Stomach (tissue), 9 donors: ENCODE data around the gene CEP350. TPM values are rescaled to one million over a fixed set of nuclear protein-coding genes. Genes with fewer than 3 reads are reported as not detected.

Experiments used
- DNase-seq, 2 donors: peaks; one replicate each; pipeline versions ENCODE4 v3.0.0 to v3.0.0-alpha.2; 2013 to 2019
- H3K27ac ChIP-seq, 5 donors: fragments of 200-600 bp in 4 of 5; sonication (generic) in 4 of 5; one replicate each; pipeline ENCODE4 v1.5.1; 2013 to 2019; ENCODE audit warnings: mild to moderate bottlenecking in 1 of 5, moderate library complexity in 1 of 5
- H3K27me3 ChIP-seq, 3 donors: fragments of 200-600 bp; sonication (generic); one replicate each; pipeline ENCODE4 v1.5.1; 2017 to 2019; ENCODE audit warnings: mixed run types in 1 of 3
- H3K36me3 ChIP-seq, 4 donors: fragments of 200-600 bp; sonication (generic); 1 replicate in 3 of 4; 2 replicates in 1 of 4; pipeline ENCODE4 v1.5.1; 2016 to 2019
- H3K4me1 ChIP-seq, 4 donors: fragments of 200-600 bp; sonication (generic); one replicate each; pipeline ENCODE4 v1.5.1; 2016 to 2019
- H3K4me3 ChIP-seq, 4 donors: fragments of 200-600 bp; sonication (generic) in 3 of 4; one replicate each; pipeline ENCODE4 v1.5.1; 2016 to 2019; ENCODE audit warnings: mild to moderate bottlenecking in 1 of 4
- H3K9me3 ChIP-seq, 4 donors: fragments of 200-600 bp; sonication (generic); one replicate each; pipeline ENCODE4 v1.5.1; 2016 to 2019
- EP300 ChIP-seq: sonication (generic); formaldehyde crosslinking; IDR thresholded peaks from one replicate; pipeline ENCODE4 v1.6.1; 2017; ENCODE audit warnings: antibody characterized with exemption
- POLR2A ChIP-seq, 4 donors: fragments of 450-650 bp; IDR thresholded peaks; one replicate each; pipeline ENCODE4 v1.6.1; 2016; ENCODE audit warnings: antibody characterized with exemption in 4 of 4, control low read depth in 2 of 4, mild to moderate bottlenecking in 1 of 4, moderate library complexity in 1 of 4
- POLR2AphosphoS5 ChIP-seq, 3 donors: sonication (generic); formaldehyde crosslinking; IDR thresholded peaks; one replicate each; pipeline ENCODE4 v1.6.1; 2016; ENCODE audit warnings: antibody characterized with exemption in 3 of 3
- WGBS, 5 donors: extraction: QIAGEN DNeasy Blood & Tissue Kit in 3 of 5; methylation state at CpG; one replicate each; pipeline versions ENCODE4 v1.1.5 to v1.1.7; 2013 to 2018; 5-methylcytosine and 5-hydroxymethylcytosine counted together
- intact Hi-C: fragments of 100-400 bp; cut with DNase I; formaldehyde crosslinking; loops from one replicate; pipeline ENCODE4 v1.15.1; 2023; ENCODE audit warnings: low total_unique reads
- polyA plus RNA-seq, 3 donors: library from polyadenylated mRNA; stranded (reverse); fragments of 200-250 nt; gene quantifications; one replicate each; pipeline ENCODE4 v1.2.3, GENCODE V29; 2013
- total RNA-seq, 5 donors: library from RNA; depleted of rRNA; stranded (reverse); fragments of >200 nt; gene quantifications; one replicate each; pipeline versions ENCODE4 v1.1.0 to v1.2.3, GENCODE V29; 2014 to 2016
- TF ChIP-seq, protein P1 (sequence below), 7 experiments: fragments of 450-650 bp in 4 of 7; fragments of 200-600 bp in 3 of 7; sonication (generic) in 3 of 7; IDR thresholded peaks; one replicate each; pipeline ENCODE4 v1.5.1; 2016 to 2019; ENCODE audit warnings: antibody characterized with exemption in 7 of 7, control low read depth in 2 of 7, mild to moderate bottlenecking in 1 of 7
- donor health status: healthy with polysubstance abuse.
- donor health status: Bipolar disorder and iron deficiency.
- donor health status: healthy.

CEP350 gene
- total and polyA plus RNA-seq, 8 donors = 2.4 to 150 (median 67.8) TPM

DNA sequence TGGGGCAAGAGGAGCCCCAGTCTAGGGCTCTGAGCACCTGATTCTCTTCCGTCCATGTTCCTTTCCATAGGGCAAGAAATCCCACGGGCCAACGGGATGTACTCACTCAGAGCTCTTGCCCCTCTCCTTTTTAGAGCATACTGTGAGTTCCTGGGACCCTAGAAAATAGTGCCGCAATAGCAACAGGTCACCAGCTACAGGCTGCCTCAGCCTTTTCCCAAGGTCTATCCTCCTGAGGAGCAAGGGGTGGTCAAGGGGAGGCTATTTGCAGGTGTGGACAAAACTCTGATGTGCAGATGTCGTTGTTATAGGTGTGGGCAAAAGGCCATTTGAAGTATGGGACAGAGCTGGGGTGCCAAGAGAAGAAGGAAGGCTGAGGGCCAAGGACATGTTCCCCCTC, 198.4 kb downstream of the CEP350 start:
- H3K4me3 ChIP-seq = no peak overlapping the region
- no peaks in the 10 kb centered on the region for H3K9me3 ChIP-seq
- H3K27ac ChIP-seq = no peak overlapping the region
- no peak for DNase-seq
- TF ChIP-seq, protein P1, sequence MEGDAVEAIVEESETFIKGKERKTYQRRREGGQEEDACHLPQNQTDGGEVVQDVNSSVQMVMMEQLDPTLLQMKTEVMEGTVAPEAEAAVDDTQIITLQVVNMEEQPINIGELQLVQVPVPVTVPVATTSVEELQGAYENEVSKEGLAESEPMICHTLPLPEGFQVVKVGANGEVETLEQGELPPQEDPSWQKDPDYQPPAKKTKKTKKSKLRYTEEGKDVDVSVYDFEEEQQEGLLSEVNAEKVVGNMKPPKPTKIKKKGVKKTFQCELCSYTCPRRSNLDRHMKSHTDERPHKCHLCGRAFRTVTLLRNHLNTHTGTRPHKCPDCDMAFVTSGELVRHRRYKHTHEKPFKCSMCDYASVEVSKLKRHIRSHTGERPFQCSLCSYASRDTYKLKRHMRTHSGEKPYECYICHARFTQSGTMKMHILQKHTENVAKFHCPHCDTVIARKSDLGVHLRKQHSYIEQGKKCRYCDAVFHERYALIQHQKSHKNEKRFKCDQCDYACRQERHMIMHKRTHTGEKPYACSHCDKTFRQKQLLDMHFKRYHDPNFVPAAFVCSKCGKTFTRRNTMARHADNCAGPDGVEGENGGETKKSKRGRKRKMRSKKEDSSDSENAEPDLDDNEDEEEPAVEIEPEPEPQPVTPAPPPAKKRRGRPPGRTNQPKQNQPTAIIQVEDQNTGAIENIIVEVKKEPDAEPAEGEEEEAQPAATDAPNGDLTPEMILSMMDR (IDR thresholded peaks at IDR 0.05) = no peak
- no peak for TF ChIP-seq EP300
- TF ChIP-seq POLR2AphosphoS5 (IDR thresholded peaks at IDR 0.05) = no peak
- TF ChIP-seq POLR2A (IDR thresholded peaks at IDR 0.05) = no peak
- intact Hi-C loops = no loop called here
- no peaks in the 10 kb centered on the region for H3K27me3 ChIP-seq
- peaks cover 22 to 43% (median 36%) of the 10 kb centered on the region in 4 donors for H3K4me1 ChIP-seq
- WGBS, 5 donors = 90 to 98% (median 92%) methylated on average over 5 of the region's 5 CpGs
- no peaks in the 10 kb centered on the region for H3K36me3 ChIP-seq

DNA sequence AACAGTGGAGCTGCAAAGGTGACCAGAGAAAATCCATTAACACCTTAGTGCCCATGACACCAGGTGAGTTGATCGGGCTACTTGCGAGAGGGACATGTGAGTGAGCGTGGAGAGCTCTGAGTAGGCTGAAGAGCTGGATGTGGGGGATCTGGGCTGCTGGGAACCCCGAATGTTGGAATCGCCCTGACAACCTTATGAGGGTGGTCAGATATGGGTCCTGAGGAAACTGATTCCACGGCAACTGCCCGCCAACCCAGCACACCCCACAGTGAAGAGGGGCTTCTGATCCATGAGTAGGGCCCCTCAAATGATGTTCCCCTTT, 199.4 kb downstream of the CEP350 start:
- 25 to 40% (median 32%) methylated on average over 7 of the region's 7 CpGs for WGBS, 5 donors
- Histone ChIP-seq H3K4me1 (peaks cover 31 to 52% (median 46%) of the 10 kb centered on the region in 4 donors), H3K4me3 (peak overlapping the region; percentile 92 to 96 (median 94)), H3K9me3 (no peaks in the 10 kb centered on the region), H3K36me3 (no peaks in the 10 kb centered on the region), H3K27ac (peak overlapping the region; percentile 91 to 96 (median 94)), H3K27me3 (no peaks in the 10 kb centered on the region)
- intact Hi-C loops = no loop called here
- TF ChIP-seq POLR2A (IDR thresholded peaks at IDR 0.05) (no peak), EP300 (no peak), POLR2AphosphoS5 (IDR thresholded peaks at IDR 0.05) (no peak)
- TF ChIP-seq, protein P1 (IDR thresholded peaks at IDR 0.05) = no peak
- DNase-seq = no peak

DNA sequence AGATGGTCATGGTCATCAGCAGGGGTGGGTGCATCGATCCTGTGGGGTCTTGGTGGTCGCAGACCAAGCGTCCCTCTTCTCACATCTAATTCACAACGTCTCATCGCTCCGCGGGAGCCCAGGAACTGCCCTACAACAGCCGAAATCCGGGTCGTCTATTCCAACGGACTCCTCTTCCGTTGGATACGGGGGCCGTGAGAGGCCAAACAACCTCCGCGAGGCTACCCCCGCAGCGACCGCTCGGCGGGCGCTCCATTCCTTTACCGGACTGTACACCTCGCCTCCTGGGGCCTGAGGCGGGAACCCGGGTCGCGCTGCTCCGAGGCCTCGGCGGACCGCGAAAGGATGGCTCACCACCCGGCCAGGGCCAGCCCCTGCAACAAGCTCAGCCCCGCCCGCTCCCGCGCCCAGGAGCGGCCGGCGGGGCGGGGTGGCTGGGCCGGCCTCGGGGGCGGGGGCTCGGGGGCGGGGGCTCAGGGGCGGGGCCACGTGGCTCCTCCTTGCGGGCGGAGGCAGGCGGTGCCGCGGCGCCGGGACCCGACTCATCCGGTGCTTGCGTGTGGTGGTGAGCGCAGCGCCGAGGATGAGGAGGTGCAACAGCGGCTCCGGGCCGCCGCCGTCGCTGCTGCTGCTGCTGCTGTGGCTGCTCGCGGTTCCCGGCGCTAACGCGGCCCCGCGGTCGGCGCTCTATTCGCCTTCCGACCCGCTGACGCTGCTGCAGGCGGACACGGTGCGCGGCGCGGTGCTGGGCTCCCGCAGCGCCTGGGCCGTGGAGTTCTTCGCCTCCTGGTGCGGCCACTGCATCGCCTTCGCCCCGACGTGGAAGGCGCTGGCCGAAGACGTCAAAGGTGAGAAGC, 199.9 kb downstream of the CEP350 start, which contains the start of gene QSOX1:
QSOX1 (plus strand) TSS at position 545 of the 857 bp plus-strand sequence; CDS start at position 584, 39 bp downstream.
- H3K27ac ChIP-seq = peak within 1 kb of the TSS; percentile 94 to 96 (median 95)
- no peaks in the 10 kb centered on the region for H3K9me3 ChIP-seq
- intact Hi-C loops = no loop called here
- H3K4me1 ChIP-seq = peaks cover 37 to 58% (median 52%) of the 10 kb centered on the region in 4 donors
- H3K27me3 ChIP-seq = no peaks in the 10 kb centered on the region
- WGBS, 5 donors = 0 to 1% (median 1%) methylated on average over 13 to 100 of the region's 100 CpGs
- peak; percentile 92 to 97 for DNase-seq
- TF ChIP-seq POLR2A (IDR thresholded peaks at IDR 0.05) (peak in 1 of 4 donors; percentile 77), EP300 (no peak), POLR2AphosphoS5 (IDR thresholded peaks at IDR 0.05) (peak; percentile 86 to 99 (median 98))
- TF ChIP-seq, protein P1 (IDR thresholded peaks at IDR 0.05) = peak in 2 of 7 experiments; percentile 41 to 68
- H3K36me3 ChIP-seq = no peaks in the 10 kb centered on the region
- peak within 1 kb of the TSS; percentile 92 to 96 (median 94) for H3K4me3 ChIP-seq

DNA sequence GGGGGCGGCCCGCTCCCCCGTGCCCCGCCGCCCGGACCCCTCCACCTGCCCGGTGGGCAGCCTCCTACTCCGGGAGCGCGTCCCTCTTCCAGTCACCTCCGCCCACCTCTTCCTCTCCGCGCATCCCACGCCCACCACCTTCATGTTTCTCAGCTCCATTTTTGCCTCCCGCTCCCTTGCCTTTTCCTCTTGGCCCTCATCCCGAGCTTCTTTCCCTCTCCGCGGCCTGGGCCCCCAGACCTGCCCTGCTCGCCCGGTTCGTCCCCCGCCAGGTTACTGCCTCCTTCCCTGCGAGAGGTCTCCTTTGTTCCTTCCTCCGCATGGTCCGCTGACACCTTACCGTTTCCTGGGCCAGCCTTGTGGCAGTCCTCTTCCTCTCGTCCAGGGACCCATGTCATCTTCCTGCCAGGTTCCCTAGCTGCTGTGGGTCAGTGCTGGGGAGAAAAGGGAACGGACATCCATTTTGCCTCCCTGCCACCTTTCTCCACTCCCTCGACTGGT, 200.6 kb downstream of the CEP350 start:
- H3K27me3 ChIP-seq = no peaks in the 10 kb centered on the region
- TF ChIP-seq POLR2A (IDR thresholded peaks at IDR 0.05) = no peak
- TF ChIP-seq, protein P1 (IDR thresholded peaks at IDR 0.05) = no peak
- no peak for TF ChIP-seq POLR2AphosphoS5 (IDR thresholded peaks at IDR 0.05)
- DNase-seq = peak in 1 of 2 donors; percentile 61
- H3K9me3 ChIP-seq = no peaks in the 10 kb centered on the region
- H3K27ac ChIP-seq = peak overlapping the region; percentile 94 to 96 (median 95)
- 1 to 2% (median 1%) methylated on average over 22 to 29 of the region's 29 CpGs for WGBS, 5 donors
- intact Hi-C loops = no loop called here
- peaks cover 38 to 65% (median 58%) of the 10 kb centered on the region in 4 donors for H3K4me1 ChIP-seq
- H3K4me3 ChIP-seq = peak overlapping the region; percentile 92 to 96 (median 94)
- no peaks in the 10 kb centered on the region for H3K36me3 ChIP-seq
